NCI-H2227 (cell line): Measurements from ENCODE around the gene CFAP119.
A peak's percentile ranks its signal among the peaks of the same experiment; 100 is the strongest.

Source experiments
- DNase-seq: peaks from one replicate; lab custom pipeline; 2025; ENCODE audit not compliant: unreplicated experiment; lab: John Stamatoyannopoulos, UW

Gene CFAP119

DNA sequence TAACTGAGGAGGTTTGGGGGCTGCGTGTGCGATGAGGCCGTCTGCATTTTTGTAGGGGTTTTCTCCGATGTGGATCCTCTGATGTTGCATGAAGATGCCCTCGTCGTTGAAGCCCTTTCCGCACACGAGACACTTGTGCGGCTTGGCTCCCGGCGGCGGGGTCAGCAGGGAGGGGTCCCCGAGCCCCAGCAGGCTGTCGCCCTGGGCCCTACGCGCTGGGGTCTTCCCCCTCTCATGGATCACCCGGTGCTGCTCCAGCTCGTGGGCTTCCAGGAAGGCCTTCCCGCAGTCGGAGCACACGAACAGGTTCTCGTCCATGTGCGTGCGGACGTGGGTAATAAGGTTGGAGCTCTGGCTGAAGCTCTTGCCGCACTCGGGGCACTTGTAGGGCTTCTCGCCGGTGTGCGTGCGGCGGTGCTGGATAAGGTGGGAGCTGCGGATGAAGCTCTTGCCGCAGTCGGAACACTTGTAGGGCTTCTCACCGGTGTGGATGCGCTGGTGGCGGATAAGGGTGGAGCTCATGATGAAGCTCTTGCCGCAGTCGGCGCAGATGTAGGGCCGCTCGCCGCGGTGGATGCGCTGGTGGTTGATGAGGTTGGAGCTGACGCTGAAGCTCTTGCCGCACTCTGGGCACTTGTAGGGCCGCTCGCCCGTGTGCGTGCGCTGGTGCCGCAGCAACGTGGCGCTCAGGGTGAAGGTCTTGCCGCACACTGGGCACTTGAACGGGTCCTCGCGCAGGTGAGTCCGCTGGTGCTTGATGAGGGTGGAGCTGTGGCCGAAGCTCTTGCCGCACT is 20.8 kb upstream of the CFAP119 start:
- DNase-seq: no peak

DNA sequence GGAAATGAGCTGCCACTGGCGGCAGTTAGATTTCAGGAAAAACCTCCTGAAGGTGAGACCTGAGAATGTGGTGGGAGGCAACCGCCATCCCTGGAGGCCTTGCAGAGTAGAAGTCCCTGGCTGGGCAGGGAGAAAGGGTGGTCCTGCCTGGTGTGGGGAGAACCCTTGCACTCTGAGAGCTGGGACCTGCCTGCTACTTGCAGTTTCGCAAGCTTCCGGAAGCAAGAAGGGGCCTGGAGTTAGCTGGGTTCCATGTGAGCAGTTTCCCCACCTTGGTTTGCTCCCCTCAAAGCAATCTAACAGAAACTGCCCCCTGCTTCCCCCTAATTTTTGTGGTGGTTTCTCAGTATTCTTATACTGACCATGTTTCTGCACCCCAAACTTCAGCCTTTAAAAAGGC is 18.7 kb upstream of the CFAP119 start:
- DNase-seq: no peak

DNA sequence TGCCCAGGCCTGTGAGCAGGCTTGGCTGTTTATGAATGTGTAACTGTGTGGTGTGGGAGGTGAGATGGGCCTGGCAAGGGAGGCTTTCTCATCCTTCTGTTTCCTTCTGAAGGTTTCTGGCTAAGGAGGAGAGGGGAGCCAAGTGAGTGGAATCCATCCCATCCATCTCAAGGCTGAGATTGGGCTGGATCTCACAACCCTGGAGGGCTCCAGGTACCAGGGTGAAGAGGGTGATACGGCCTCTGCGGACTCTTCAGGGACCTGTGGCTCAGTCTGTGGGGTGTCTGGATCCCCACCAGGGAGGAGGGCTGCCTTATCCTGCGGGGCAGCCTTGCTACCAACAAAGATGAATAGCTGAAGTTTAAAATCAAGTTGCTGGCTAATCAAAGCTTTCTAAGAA is 18.2 kb upstream of the CFAP119 start:
- no peak for DNase-seq

DNA sequence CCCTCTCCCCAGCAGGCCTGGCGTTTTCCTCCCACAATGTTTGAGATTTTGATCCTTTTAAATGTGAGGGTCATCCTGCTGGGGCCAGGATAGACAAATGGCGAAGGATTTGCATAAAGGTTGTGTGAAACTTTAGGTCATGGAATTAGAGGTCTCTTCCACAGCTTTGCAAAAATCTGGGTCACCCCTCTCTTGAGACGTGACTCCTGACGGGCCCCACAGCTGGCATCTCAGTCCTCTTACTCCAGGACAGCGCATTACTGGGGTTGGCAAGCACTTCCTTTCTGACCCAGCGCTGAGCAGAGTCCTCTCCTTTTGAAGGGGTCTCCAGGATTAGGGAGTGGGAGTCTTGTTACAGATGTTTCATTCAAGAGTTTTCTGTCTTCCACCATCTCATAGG is 17.7 kb upstream of the CFAP119 start:
- no peak for DNase-seq

DNA sequence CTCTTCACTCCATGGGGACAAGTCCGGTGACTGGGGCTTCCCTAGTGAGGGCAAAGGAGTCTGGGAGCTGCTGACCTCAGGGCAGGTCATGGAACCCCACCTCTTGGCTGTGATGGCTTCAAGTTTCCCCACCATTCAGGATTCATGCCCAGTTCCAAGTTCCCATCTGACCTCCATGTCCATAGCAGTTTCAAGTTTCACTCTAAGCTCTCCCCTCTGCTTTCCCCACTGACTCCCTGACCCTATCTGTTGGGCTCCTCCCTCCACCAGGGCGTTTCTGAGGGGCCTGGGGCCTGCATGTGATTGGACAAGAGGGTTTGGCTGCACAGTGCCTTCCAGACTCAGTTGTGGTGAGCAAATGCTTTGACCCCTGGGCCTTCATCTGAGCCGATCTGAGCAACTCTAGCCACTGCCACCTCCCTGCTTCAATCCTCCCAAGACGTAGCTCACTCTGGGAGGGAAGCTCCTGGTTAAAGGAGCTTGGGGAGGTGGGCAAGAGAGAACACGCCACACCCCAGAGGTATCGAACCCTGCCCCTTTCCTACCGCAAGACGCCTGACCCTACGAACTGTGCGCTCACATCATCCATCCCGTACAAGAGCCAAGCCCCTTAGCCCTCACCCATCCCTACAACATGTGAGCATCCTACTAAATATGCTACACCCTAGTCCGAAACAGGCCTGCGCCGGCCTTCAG is 16.8 kb upstream of the CFAP119 start:
- DNase-seq: no peak

DNA sequence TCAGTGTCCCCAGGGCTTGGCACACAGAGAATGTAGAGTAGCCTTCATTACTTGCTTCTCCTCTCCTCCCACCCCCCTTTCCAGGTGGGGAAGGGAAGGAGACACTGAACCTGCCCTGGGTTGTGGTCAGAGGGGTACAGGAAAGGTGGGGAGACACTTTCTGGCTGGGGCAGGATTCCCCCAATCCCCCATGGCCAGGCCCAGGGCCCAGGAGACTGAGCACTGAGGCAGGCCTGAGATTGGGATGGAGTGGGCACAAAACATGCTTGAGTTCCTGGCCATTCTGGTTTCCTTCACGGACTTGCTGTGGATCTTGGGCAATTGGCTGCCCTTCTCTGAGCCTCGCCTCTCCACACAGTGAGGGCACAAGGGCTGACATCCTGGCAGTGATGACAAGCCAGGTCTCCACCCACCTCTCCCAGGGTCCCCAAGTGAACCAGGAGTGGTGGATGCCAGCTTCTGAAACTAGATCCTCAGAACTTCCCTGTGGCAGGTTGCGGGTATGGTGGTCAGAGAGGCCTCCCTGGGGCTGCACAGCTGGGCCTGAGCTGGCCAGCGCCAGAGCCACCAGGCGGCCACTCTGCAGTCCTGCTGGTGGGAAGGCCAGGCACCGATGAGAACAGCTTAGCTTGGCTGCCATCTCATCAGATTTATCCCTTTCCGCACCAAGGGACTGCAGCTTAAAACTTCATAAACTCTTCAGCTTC is 15.9 kb upstream of the CFAP119 start:
- DNase-seq: no peak

DNA sequence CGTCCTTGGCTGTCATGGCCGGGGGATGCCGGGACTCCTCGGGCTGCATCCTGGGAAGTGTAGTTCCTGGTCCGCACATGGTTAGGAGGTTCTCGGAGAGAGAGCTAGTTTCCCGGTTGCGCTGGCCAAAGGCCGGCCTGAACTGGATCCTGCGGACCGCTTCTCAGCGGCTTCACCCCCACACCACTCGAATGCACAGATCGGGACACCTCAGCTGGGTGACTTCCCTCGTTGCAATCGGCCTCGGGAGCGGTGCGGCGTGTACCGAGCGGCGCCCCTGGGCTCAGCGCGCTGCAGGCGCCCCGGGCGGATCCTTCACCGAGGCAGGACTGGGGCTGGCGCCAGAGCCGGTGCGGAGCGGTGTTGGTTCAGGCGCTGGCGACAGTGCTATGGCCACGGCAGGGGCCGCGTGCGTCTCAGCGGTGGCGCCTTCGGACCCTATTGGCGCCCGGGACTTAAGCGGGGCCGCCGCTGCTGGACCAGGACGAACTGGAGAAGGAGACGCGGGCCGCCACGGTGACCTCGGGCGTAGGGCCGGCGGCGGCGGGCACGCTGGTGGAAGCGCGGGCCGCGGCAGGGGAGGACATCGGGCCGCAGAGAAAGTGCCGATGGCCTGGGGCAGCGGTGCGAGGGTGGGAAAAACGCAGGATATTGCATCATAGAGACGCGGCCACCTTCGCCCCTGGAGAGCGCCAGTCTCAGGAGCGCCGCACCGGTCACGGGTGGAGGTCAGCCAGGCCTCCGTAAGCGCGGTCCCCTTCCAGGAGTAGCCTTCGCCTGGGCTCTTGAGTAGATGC is 13.7 kb upstream of the CFAP119 start:
- DNase-seq: peak; percentile 89

DNA sequence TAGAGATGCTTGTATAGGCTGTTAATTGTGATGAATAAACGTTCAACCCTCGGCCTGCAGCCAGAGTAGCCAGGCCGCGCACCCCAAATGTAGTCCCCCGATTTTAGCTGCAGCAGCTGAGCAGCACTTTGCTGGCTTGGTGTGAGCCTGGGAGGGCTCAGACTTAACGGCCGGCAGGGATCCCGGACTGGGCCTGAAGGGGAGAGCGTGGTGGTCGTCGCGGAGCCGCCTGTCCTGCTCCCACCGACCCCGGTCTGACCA is 13.2 kb upstream of the CFAP119 start:
- no peak for DNase-seq

DNA sequence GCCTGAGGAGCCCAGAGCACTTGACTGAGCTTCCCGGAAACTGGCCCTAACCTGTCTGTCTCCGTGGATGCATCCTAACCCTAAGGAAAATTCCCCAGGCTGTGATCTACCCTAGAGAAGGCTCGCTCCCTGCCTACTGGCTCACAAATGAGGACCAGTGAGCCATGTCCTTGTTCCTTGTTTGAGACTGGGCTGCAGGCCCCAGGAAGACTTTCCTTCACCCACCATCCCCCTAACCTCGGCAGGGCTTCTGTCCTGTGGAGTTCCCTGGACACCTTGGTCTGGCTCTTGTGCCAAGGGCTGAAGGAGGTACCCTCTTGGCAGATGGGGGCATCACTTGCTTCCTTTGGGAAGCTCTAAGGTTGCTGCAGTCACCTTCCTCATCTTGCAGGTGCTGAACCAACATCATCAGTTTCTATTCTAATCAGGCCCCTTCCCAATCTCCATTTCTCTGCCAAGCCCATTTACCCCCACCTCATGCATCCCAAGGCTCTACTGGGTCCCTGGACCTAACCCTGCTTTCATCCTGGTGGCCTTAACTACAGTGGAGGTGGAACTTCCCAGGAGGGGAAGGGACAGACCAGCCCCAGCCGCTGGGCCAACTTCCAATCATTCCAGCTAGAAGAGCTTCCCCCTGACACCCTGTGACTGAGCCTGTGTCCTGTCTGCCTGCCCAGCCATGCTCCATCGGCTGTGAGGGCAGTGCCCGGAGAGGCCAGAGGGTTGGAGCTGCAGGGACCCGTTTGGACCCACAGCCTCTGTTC is 12.7 kb upstream of the CFAP119 start:
- no peak for DNase-seq

DNA sequence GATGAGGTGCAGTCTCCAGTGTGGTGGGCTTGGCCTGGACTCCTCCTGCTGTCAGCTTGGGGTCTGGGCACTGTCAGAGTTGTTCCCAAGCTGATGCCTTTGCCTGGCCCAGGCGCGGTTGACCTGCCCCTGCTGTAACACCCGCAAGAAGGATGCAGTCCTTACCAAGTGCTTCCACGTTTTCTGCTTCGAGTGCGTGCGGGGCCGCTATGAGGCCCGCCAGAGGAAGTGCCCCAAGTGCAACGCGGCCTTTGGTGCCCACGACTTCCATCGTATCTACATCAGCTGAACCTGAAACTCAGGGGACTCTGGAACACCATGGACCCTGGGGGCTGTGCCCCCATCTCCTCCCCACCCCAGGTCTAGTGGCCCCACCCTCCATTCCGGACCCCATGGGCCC is 12.0 kb upstream of the CFAP119 start:
- no peak for DNase-seq

DNA sequence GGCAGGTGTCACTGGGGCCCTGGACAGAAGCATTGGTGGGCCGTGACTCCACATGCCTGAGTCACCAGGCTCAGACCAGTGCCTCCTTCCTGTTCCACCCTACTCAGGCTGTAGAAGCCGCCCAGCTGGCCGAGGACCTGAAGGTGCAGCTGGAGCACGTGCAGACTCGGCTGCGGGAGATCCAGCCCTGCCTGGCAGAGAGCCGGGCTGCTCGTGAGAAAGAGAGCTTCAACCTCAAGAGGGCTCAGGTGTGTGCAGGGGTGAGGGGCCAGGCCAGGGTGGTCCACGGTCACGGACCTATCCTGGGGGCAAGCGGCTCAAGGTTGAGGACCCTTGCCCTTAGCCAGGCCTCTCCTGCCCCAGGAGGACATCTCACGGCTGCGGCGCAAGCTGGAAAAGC is 9.9 kb upstream of the CFAP119 start:
- DNase-seq: no peak

DNA sequence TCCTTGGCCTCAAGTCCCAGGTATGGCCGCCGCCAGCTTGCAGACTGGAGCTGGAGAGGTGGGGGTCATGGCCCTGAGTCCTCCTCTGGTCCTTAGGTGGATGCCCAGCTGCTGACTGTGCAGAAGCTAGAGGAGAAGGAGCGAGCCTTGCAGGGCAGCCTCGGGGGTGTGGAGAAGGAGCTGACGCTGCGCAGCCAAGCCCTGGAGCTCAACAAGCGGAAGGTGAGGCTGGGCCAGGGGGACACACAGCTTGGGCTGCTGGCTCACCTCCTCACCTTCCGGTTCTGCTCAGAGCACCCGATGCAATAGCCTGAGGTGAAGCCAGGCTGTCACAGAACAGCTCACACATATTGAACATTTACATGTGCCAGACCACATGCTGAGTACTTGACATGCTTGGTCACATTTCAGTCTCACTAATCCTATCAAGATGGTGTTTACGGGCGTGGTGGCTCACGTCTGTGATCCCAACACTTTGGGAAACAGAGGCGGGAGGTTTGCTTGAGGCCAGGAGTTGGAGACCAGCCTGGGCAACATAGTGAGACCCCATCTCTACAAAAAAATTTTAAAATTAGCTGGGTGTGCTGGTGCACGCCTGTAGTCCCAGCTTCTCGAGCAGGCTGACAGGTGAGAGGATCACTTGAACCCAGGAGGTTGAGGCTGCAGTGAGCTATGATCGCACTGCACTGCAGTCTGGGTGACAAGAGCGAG is 7.7 kb upstream of the CFAP119 start:
- DNase-seq: no peak

DNA sequence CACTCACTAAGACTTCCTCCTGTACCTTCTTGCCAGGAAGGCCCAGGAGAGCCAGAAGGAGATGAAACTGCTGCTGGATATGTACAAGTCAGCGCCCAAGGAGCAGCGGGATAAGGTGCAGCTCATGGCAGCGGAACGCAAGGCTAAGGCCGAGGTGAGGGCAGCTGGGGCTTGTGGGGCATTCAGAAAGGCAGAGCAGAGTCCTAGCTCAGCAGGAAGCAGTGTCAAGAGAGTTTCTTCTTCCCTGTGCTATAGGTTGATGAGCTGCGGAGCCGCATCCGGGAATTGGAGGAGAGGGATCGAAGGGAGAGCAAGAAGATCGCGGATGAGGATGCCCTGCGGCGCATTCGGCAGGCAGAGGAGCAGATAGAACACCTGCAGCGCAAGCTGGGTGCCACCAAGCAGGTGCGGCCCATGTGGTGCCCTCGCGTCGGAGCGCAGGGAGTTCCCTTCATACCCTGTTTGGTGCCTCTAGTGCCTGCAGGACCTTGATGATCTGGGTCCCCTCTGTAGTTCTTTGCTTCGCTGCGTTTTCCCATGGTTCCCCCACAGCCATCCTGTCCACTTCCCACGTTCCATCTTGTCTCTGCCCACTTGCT is 6.8 kb upstream of the CFAP119 start:
- no peak for DNase-seq

DNA sequence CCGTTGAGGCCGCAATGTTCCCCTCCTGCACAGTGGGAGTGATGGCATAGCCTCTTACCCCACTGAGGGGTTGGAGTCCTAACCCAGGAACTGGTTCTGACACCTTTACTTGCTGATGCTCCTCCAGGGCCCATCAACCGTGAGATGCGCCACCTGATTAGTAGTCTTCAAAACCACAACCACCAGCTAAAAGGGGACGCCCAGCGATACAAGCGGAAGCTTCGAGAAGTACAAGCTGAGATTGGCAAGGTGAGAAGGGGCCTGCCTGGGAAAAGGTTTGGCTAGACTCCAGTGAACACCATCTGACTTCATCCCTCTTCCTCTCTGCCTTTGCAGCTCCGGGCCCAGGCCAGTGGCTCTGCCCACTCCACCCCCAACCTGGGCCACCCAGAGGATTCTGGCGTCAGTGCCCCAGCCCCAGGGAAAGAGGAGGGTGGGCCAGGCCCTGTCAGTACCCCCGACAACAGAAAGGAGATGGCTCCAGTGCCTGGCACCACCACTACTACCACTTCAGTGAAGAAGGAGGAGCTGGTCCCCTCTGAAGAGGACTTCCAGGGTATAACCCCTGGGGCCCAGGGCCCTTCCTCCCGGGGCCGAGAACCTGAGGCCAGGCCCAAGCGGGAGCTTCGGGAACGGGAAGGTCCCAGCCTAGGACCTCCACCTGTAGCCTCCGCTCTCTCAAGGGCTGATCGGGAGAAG is 6.1 kb upstream of the CFAP119 start:
- DNase-seq: no peak

DNA sequence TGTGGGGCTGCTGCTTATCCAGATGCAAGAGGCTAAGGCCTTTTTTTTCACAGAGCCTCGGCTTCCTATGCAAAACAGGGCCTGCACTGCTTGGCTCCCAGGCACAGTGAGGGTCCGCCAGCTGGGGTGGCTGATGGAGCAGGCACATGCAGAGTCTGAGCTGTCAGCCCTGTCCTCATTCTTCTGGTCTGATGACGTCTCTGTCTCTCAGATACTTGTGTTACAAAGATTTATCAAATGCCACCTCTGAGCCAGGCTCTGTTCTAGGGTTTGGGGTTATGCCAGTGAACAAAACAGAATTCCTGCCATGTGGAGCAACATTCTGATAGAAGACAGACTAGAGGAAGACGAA is 5.0 kb upstream of the CFAP119 start:
- DNase-seq: no peak

DNA sequence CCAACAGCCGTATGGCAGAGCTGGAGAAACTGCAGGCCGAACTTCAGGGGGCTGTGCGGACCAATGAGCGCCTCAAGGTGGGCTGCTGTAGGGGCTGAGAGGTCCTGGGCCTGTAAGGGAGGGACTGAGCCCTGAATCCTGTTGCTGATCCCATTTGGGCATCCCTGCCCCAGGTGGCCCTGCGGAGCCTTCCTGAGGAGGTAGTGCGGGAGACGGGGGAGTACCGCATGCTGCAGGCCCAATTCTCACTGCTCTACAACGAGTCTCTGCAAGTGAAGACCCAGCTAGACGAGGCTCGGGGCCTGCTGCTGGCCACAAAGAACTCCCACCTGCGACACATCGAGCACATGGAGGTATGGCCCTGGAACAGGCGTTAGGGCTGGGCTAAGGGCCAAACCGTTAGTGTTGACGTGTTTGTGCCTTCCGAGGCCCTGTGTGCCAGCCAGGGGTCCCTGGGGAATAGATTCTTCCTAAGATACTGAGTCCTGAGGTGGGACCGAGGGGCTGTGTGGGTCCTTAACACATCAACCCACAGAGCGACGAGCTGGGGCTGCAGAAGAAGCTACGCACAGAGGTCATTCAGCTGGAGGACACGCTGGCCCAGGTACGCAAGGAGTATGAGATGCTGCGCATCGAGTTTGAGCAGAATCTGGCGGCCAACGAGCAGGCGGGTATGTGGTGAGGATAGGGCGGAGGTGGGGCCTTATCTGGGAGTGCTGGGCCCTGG is 4.5 kb upstream of the CFAP119 start:
- no peak for DNase-seq

DNA sequence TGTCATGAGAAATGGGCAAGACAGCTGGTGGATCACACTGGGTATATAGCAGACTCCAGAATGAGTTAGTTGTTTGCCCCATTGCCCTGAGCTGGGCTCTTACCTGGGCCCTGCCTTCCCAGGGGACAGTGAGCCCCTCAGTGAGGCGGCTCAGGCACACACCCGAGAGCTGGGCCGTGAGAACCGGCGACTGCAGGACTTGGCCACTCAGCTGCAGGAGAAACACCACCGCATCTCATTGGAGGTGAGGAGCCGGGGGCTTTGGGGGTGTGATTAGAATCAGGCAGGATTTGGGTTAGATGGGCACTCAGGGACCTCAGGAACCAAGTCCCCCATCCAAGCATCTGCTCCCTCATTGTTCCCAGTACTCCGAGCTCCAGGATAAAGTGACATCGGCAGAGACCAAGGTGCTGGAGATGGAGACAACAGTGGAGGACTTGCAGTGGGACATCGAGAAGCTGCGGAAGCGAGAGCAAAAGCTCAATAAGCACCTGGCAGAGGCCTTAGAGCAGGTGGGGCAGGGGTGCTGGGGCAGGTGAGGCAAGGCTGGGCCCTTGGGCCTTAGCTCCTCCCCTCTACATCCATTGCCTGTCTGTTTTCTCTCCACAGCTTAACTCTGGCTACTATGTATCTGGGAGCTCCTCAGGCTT is 3.1 kb upstream of the CFAP119 start:
- no peak for DNase-seq

DNA sequence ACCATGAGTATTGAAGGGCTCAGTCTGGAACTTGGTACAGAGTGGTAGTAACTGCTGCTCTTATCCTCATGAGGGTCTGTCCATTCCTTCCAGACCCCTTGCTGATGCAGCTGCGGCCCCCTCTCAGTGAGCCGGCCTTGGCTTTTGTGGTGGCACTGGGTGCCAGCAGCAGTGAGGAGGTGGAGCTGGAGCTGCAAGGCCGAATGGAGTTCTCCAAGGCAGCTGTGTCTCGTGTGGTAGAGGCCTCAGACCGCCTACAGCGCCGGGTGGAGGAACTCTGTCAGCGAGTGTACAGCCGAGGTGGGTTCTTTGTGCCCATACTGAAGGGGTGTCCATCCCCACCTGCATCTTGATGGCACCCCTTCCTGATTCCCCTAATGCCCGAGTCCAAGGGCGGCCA is 2.2 kb upstream of the CFAP119 start:
- no peak for DNase-seq
